Activated CD4-positive, alpha-beta T cell treated with anti-CD3 and anti-CD28 coated beads for 4 hours (primary cell): ENCODE measurements around the gene TMEM87A.
"Not testable (repeated sequence)": the region's sequence is repeated elsewhere in the genome, so short reads cannot be mapped to it uniquely, and the experiment has no call there.

Experiments used
- DNase-seq, 2 donors: peaks; one replicate each; pipeline ENCODE4 v3.0.0-alpha.2; 2020

Gene TMEM87A

GRCh38 chr15:42270551-42270950 lies 2.7 kb downstream of the TMEM87A start:
- no peak for DNase-seq

- no peak for DNase-seq
Observed at GRCh38 chr15:42267286-42267685, 5.9 kb downstream of the TMEM87A start.

GRCh38 chr15:42264795-42265194 lies 8.4 kb downstream of the TMEM87A start:
- no peak for DNase-seq

- DNase-seq = no peak
Observed at GRCh38 chr15:42253300-42253699, 19.9 kb downstream of the TMEM87A start.

GRCh38 chr15:42240823-42241222 lies 32.4 kb downstream of the TMEM87A start:
- DNase-seq = no peak

- no peak for DNase-seq
Observed at GRCh38 chr15:42239528-42240182, 33.6 kb downstream of the TMEM87A start.

- DNase-seq = no peak
Observed at GRCh38 chr15:42233107-42233506, 40.1 kb downstream of the TMEM87A start.

- DNase-seq = no peak
Observed at GRCh38 chr15:42232606-42233005, 40.6 kb downstream of the TMEM87A start.

GRCh38 chr15:42231088-42231487 lies 42.1 kb downstream of the TMEM87A start:
- DNase-seq = no peak

GRCh38 chr15:42228981-42229380 lies 44.3 kb downstream of the TMEM87A start:
- not testable (repeated sequence) for DNase-seq

- DNase-seq = no peak
Observed at GRCh38 chr15:42228036-42228435, 45.2 kb downstream of the TMEM87A start.

GRCh38 chr15:42226648-42227047 lies 46.6 kb downstream of the TMEM87A start:
- DNase-seq = no peak

- DNase-seq = no peak
Observed at GRCh38 chr15:42220216-42220615, 53.0 kb downstream of the TMEM87A start.

- no peak for DNase-seq
Observed at GRCh38 chr15:42218953-42219592, 54.2 kb downstream of the TMEM87A start.

- DNase-seq = no peak
Observed at GRCh38 chr15:42217568-42217967, 55.7 kb downstream of the TMEM87A start.

- DNase-seq = no peak
Observed at GRCh38 chr15:42215913-42216829, 57.1 kb downstream of the TMEM87A start.

- no peak for DNase-seq
Observed at GRCh38 chr15:42214600-42214999, 58.6 kb downstream of the TMEM87A start.

- DNase-seq = no peak
Observed at GRCh38 chr15:42213511-42213910, 59.7 kb downstream of the TMEM87A start.

GRCh38 chr15:42210696-42211095 lies 62.5 kb downstream of the TMEM87A start:
- no peak for DNase-seq

- DNase-seq = peak; percentile 76 to 79
Observed at GRCh38 chr15:42207674-42208579, 65.3 kb downstream of the TMEM87A start, which contains the start of gene VPS39. Gene VPS39, minus strand, starts transcription at chr15:42208304. Its CDS starts 151 bp downstream, at chr15:42208153.

- DNase-seq = no peak
Observed at GRCh38 chr15:42206406-42206805, 66.8 kb downstream of the TMEM87A start.

- DNase-seq = no peak
Observed at GRCh38 chr15:42203891-42204290, 69.3 kb downstream of the TMEM87A start.
